ENCODE results near the gene TMUB1. TPM values are rescaled to one million over a fixed set of nuclear protein-coding genes. Genes with fewer than 3 reads are reported as not detected.

The TMUB1 gene
- total and polyA plus RNA-seq, 8 donors: 12.7 to 86.8 (median 63.6) TPM

DNA sequence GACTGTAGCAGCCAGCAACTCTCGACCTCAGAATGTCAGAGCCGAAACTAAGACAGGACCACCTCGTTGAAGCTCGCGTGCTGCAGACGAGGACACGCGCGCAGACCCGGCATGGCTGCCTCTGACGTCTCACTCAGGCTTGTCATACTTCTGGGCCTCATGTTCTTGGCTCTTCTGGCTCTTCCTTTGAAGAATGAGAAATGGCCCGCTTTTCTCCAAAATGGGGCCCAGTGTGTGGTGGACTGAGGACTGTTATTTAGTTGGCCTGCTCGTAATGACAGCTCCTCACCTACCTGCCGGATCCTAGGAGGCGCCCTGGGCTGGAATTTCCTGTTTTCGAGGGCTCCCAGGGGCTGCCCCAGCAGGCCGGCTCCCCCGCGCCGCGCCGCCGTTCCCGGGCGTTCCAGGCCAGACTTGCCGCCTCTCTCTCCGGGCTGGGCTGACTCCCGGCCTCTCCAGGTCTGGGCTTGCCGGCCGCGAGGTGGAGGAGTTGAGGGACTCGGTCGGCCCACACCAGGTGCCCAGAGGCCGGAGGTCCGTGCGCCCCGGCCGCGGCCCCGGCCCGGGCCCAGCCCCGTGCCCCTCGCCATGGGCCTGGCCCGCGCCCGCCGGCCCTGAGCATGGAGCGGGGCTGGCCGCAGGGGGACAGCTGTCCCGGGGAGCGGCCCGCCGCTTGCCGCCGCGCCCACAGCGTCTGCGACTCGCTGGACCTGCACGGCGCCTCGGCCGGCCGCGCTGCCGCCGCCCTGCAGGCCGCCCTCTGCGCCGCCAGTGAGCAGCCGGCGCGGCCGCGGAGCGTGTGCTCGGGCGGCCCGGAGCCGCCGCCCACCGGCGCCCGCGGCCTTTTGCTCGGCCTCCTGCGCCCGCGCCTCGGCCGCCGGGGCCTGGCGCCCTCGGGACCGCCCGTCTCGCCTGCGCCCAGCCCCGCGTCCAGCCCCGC, 31.1 kb upstream of the TMUB1 start:
- peak; percentile 41 to 74 for DNase-seq
- peak overlapping the region in 4 of 5 donors; percentile 9 to 70 (median 14) for H3K27ac ChIP-seq
- H3K36me3 ChIP-seq: peaks cover 16 to 29% (median 25%) of the 10 kb centered on the region in 4 donors
- H3K27me3 ChIP-seq: no peaks in the 10 kb centered on the region
- H3K4me1 ChIP-seq: peaks cover 30 to 69% (median 58%) of the 10 kb centered on the region in 4 donors
- intact Hi-C loops (cut with DNase I; ENCODE audit: low total_unique reads): loop anchor here (10.0 kb wide), 1 partner anchor 50 kb away; no protein-coding TSS in a partner anchor
- 20 to 59% (median 24%) methylated on average over 19 to 101 of the region's 101 CpGs for WGBS, 5 donors
- peak overlapping the region; percentile 24 to 43 (median 39) for H3K4me3 ChIP-seq
- TF ChIP-seq POLR2A (IDR thresholded peaks at IDR 0.05) (no peak), POLR2AphosphoS5 (IDR thresholded peaks at IDR 0.05) (no peak), EP300 (IDR thresholded peaks at IDR 0.05) (no peak), CTCF (IDR thresholded peaks at IDR 0.05) (no peak)
- no peaks in the 10 kb centered on the region for H3K9me3 ChIP-seq

DNA sequence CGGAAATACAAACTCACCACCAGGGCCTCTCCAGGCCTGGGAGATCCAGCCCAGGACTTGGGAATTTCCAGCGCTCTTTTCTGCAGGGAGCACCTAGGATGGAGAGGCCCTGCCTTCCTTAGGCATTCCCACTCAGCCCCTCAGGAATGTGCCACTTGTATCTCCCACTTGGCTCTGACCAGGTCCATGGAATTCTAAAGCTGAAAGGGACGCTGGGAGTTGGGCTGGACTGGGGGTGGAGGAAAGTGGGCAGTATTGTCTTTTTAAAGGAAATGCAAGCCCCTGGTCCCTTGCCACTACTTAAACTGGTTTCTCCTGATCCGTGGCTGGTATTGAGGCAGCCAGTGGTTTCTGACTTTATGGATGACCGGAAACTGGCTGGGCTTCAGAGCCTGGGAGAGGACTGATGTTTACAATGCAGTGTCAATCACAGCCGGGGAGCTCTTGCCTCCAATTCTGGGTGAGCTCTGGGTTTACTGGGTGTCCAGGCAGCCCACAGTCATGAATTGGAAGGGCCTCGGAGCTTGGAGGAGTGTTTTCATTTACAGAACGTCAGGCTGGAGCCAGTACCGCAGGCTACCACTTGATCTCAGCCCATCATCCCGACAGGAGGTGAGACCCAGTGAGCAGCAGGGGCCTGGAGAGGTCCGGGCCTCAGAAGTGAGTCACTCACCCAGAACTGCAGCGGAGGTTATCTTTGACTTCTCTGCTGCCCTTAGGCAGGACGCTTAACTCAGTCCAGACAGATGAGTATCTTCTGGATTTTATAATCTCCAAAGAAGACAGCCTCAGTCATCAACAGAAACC, 30.3 kb upstream of the TMUB1 start:
- Histone ChIP-seq H3K4me3 (no peak overlapping the region), H3K9me3 (no peaks in the 10 kb centered on the region), H3K27ac (peak overlapping the region in 2 of 5 donors; percentile 9 to 39), H3K36me3 (peaks cover 7 to 21% (median 16%) of the 10 kb centered on the region in 4 donors), H3K4me1 (peaks cover 30 to 73% (median 58%) of the 10 kb centered on the region in 4 donors), H3K27me3 (no peaks in the 10 kb centered on the region)
- intact Hi-C loops (cut with DNase I; ENCODE audit: low total_unique reads): loop anchor here (10.0 kb wide), 1 partner anchor 49 kb away; no protein-coding TSS in a partner anchor
- 51 to 63% (median 52%) methylated on average over 13 of the region's 13 CpGs for WGBS, 5 donors
- DNase-seq: no peak
- TF ChIP-seq POLR2AphosphoS5 (IDR thresholded peaks at IDR 0.05): no peak
- no peak for TF ChIP-seq CTCF (IDR thresholded peaks at IDR 0.05)
- TF ChIP-seq EP300 (IDR thresholded peaks at IDR 0.05): no peak

DNA sequence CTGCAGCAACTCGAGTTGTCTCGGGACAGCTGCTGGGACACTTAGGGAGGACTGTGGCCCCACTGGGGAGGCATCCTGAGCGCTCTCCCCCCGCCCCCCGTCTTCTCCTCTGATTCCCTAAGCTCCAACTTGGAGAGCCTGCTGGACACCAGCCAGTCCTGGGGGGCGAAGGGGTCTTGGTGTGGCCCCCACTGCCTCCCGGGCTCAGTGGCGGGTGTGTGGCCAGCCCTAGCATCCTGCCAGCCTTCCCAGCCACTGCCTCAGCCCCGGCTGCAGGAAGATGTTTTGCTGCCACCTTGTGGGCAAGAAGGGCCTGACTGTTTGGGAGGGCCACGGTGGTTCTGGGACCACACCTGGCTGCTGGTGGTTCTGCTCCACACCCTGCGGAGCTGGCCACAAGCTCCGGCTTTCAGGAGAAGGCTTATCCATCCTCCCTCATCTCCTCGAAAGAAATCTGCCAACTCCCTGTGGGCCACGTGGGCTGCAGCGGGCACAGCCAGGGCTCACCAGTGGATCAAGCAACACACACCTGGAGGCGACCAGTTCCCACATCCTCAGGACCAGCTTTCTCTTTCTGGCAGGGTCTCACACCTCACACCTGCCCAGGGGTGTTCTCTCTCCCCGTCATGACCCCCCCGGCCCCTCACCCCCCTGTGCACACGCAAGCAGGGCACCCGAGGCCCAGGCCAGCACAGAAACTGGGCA, 27.8 kb upstream of the TMUB1 start:
- peak; percentile 86 to 92 for DNase-seq
- Histone ChIP-seq H3K4me3 (no peak overlapping the region), H3K4me1 (peaks cover 27 to 63% (median 53%) of the 10 kb centered on the region in 4 donors), H3K27me3 (no peaks in the 10 kb centered on the region), H3K36me3 (peaks cover 0 to 9% (median 3%) of the 10 kb centered on the region in 4 donors), H3K9me3 (no peaks in the 10 kb centered on the region), H3K27ac (peak overlapping the region in 4 of 5 donors; percentile 3 to 47 (median 40))
- intact Hi-C loops (cut with DNase I; ENCODE audit: low total_unique reads): loop anchor here (10.0 kb wide), 1 partner anchor 46 kb away; no protein-coding TSS in a partner anchor
- TF ChIP-seq POLR2A (IDR thresholded peaks at IDR 0.05) (no peak), CTCF (IDR thresholded peaks at IDR 0.05) (peak in 6 of 7 experiments; percentile 50 to 90 (median 86)), POLR2AphosphoS5 (IDR thresholded peaks at IDR 0.05) (peak in 1 of 3 donors; percentile 84), EP300 (IDR thresholded peaks at IDR 0.05) (no peak)
- 24 to 47% (median 31%) methylated on average over 12 to 20 of the region's 20 CpGs for WGBS, 5 donors
